ENCODE data around the gene SPIRE1.
"Not testable (repeated sequence)": the region's sequence is repeated elsewhere in the genome, so short reads cannot be mapped to it uniquely, and the experiment has no call there.

SPIRE1 gene

GRCh38 chr18:12485479-12486105 lies 172.3 kb downstream of the SPIRE1 start:
- DNase-seq = no peak

- DNase-seq = not testable (repeated sequence)
Measured at GRCh38 chr18:12481915-12482314, 176.0 kb downstream of the SPIRE1 start.

GRCh38 chr18:12479982-12480381 lies 177.9 kb downstream of the SPIRE1 start:
- DNase-seq = no peak

- no peak for DNase-seq
Measured at GRCh38 chr18:12479536-12479935, 178.4 kb downstream of the SPIRE1 start.

GRCh38 chr18:12478269-12479047 lies 179.4 kb downstream of the SPIRE1 start:
- no peak for DNase-seq

- no peak for DNase-seq
Measured at GRCh38 chr18:12477606-12478005, 180.3 kb downstream of the SPIRE1 start.

GRCh38 chr18:12476955-12477354 lies 181.0 kb downstream of the SPIRE1 start:
- no peak for DNase-seq

- peak in 2 of 4 experiments; percentile 10 to 20 for DNase-seq
Measured at GRCh38 chr18:12474876-12475275, 183.0 kb downstream of the SPIRE1 start.

- no peak for DNase-seq
Measured at GRCh38 chr18:12474146-12474545, 183.8 kb downstream of the SPIRE1 start.

- no peak for DNase-seq
Measured at GRCh38 chr18:12470382-12471075, 187.4 kb downstream of the SPIRE1 start.

- DNase-seq = no peak
Measured at GRCh38 chr18:12468445-12468844, 189.5 kb downstream of the SPIRE1 start.

GRCh38 chr18:12464731-12465130 lies 193.2 kb downstream of the SPIRE1 start:
- DNase-seq = no peak

- no peak for DNase-seq
Measured at GRCh38 chr18:12463191-12463590, 194.7 kb downstream of the SPIRE1 start.

GRCh38 chr18:12462242-12462641 lies 195.7 kb downstream of the SPIRE1 start:
- no peak for DNase-seq

GRCh38 chr18:12461326-12461725 lies 196.6 kb downstream of the SPIRE1 start:
- DNase-seq = no peak

GRCh38 chr18:12460874-12461273 lies 197.0 kb downstream of the SPIRE1 start:
- DNase-seq = peak in 2 of 4 experiments; percentile 15 to 19

GRCh38 chr18:12458771-12459170 lies 199.1 kb downstream of the SPIRE1 start:
- no peak for DNase-seq

GRCh38 chr18:12456441-12456840 lies 201.5 kb downstream of the SPIRE1 start:
- no peak for DNase-seq

- no peak for DNase-seq
Measured at GRCh38 chr18:12455496-12455895, 202.4 kb downstream of the SPIRE1 start.

- no peak for DNase-seq
Measured at GRCh38 chr18:12452784-12453183, 205.1 kb downstream of the SPIRE1 start.

- no peak for DNase-seq
Measured at GRCh38 chr18:12451428-12451827, 206.5 kb downstream of the SPIRE1 start.

GRCh38 chr18:12449051-12449785 lies 208.7 kb downstream of the SPIRE1 start:
- DNase-seq = peak; percentile 59 to 91 (median 80)

GRCh38 chr18:12445554-12445953 lies 212.4 kb downstream of the SPIRE1 start:
- no peak for DNase-seq

Measured in suppressor macrophage (primary cell).